NCI-H128 (cell line): ENCODE results near the gene SLCO1B1.

Source experiments
- DNase-seq: peaks from one replicate; lab custom pipeline; 2025; ENCODE audit not compliant: unreplicated experiment; lab: John Stamatoyannopoulos, UW

Gene SLCO1B1

GRCh38 chr12:21221072-21221471, 90.1 kb downstream of the SLCO1B1 start:
- DNase-seq, result no peak

DNA sequence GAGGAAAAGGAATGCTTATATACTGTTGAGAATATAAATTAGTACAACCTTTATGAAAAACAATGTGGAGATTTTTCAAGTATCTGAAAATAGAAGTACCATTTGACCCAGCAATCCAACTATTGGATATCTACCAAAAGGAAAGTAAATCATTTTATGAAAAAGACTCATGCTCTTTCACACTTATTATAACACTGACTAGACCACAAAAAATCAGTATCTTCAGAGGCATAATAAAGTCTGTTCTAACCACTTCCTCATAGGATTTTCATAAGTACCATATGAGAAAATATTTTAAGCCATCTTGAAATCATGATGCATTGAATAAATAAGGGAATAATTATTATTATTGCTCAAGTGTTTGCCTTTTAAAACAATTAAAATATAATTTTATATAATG, 90.8 kb downstream of the SLCO1B1 start:
- DNase-seq, result no peak

GRCh38 chr12:21223930-21224329, 92.9 kb downstream of the SLCO1B1 start:
- no peak for DNase-seq

DNA sequence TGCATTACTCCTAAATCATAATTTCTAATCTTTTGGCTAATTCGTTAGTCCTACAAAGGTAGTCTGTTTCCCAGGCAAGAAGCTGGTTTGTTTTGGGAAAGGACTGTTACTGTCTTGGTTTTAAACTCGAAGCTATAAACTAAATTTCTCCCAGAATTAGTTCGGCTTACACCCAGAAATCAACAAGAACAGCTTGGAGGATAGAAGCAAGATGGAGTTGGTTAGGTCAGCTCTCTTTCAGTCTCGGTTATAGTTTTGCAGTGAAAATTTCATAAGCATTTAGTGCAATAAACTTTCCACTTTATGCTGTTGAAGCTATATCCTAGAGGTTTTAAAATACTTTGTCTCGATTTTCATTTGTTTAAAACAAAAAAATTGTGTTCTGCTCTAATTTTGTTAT, 103.4 kb downstream of the SLCO1B1 start:
- no peak for DNase-seq

DNA sequence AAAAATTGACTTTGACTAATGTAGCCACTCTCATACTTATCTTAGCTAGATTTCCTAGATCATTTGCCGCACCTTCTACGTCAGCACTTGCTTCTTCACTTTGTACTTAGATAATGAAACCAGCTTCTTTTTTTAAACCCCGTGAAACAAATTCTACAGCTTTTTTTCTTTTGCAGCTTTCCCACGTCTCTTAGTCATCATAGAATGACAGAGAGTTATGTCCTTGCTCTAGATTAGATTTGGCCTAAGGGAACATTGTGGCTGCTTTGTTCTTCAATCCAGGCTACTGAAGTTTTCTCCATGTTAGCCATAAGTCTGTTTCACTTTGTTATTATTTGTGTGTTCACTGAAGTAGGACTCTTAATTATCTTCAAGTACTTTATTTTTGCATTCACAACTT, 108.9 kb downstream of the SLCO1B1 start:
- no peak for DNase-seq

DNA sequence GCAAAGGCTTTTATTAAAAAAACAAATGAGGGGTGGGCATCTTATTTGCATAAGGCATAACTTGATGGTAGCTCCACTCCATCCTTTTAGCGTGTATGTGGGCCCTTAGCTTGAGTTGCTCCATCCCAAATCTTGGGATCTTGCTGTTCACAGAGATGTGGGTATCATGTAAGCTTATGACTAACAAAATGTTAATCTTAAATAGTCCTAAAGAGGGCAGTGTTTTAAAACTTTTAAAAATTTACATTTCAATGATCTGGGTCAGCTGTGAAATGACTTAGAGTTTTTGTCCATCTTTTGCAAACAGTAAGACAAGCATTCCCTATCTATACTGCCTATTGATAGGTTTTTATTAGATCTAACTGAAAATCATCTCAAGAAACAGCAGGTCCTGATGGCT, 117.7 kb downstream of the SLCO1B1 start:
- no peak for DNase-seq

DNA sequence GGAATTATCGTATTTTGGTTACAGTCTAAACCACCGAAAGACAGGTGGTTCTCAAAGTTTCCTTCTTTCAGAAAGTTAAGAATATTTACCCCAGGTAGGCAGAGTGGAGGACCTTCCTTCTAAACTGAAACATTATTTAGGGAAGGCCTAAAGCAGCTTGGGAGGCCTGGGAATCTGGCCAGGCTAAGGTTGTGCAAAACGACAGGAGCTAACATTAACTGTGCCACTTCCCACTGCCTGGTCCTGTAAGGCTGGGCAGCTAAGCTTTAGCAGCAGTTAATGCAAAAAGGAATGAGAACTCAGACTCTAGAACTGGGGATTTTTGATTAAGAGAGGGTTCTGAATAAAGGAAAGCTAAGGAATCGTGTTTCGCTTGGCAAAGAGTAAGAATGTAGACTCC, 121.1 kb downstream of the SLCO1B1 start:
- no peak for DNase-seq

DNA sequence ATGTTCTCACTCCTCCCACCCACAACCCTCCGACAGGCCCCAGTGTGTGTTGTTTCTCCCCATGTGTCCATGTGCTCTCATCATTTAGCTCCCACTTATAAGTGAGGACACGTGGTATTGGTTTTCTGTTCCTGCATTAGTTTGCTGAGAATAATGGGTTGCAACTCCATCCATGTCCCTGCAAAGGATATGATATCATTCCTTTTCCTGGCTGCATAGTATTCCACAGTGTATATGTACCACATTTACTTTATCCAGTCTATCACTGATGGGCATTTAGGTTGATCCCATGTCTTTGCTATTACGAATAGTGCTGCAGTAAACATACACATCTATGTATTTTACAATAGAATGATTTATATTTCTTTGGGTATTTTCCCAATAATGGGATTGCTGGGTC, 126.2 kb downstream of the SLCO1B1 start:
- no peak for DNase-seq

DNA sequence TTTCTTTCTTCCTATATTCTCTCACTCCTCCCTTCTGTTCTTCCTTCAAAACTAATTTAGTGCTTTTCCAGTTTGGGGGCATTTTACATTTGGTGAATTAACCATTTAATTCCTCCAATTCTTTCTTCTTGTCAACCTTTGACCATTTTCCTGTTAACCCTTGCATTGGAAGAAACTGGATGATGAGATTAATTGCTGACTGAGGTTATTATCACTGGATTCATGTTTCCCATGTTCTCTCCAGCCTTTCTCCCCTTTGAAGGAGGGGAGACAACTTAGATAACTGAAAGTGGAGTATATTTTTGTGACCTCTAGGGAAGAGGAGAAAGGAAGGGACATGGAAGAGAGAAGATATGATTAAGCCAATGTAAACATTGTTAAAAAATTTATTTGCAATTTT, 133.2 kb downstream of the SLCO1B1 start:
- no peak for DNase-seq

- DNase-seq, result no peak
Observed at GRCh38 chr12:21265932-21266331, 134.9 kb downstream of the SLCO1B1 start.

DNA sequence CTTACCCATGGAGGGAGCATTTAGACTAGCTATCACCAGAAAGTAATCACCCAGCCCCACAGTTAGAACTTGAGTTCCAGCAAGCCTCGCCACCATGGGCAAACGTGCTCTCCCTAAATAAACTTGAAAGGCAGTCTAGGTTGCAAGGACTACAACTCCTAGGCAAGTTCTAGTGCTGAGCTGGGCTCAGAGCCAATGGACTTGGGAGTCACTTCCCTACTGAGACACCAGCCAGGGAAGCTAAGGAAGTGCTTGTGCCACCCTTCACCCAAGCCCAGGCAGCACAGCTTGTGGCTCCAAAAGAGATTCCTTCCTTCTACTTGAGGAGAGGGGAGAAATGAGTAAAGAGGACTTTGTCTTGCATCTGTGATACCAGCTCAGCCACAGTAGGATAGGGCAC, 145.8 kb downstream of the SLCO1B1 start:
- DNase-seq, result no peak
